Embryonic facial prominence (tissue), 1 donor: ENCODE results near the gene STARD8.

ENCODE experiments used
- DNase-seq: peaks from one replicate; pipeline ENCODE4 v3.0.0-alpha.2; 2016; ENCODE audit errors: extremely low spot score

The STARD8 gene

GRCh38 chrX:68690936-68691501 lies 43.6 kb downstream of the STARD8 start:
- DNase-seq = no peak

GRCh38 chrX:68691921-68692320 lies 44.5 kb downstream of the STARD8 start:
- DNase-seq = no peak

- DNase-seq = no peak
Observed at GRCh38 chrX:68692651-68693050, 45.2 kb downstream of the STARD8 start.

- DNase-seq = no peak
Observed at GRCh38 chrX:68693481-68694434, 46.3 kb downstream of the STARD8 start.

GRCh38 chrX:68694435-68695205 lies 47.2 kb downstream of the STARD8 start:
- DNase-seq = no peak

- no peak for DNase-seq
Observed at GRCh38 chrX:68695206-68695845, 47.9 kb downstream of the STARD8 start.

GRCh38 chrX:68696267-68696990 lies 49.0 kb downstream of the STARD8 start:
- no peak for DNase-seq

- DNase-seq = no peak
Observed at GRCh38 chrX:68697036-68697435, 49.6 kb downstream of the STARD8 start.

GRCh38 chrX:68697465-68698125 lies 50.1 kb downstream of the STARD8 start:
- no peak for DNase-seq

GRCh38 chrX:68698942-68699341 lies 51.5 kb downstream of the STARD8 start:
- DNase-seq = no peak

GRCh38 chrX:68699960-68700746 lies 52.7 kb downstream of the STARD8 start:
- DNase-seq = no peak

- no peak for DNase-seq
Observed at GRCh38 chrX:68703369-68703768, 55.9 kb downstream of the STARD8 start.

GRCh38 chrX:68703846-68704245 lies 56.4 kb downstream of the STARD8 start:
- no peak for DNase-seq

- no peak for DNase-seq
Observed at GRCh38 chrX:68705986-68706385, 58.5 kb downstream of the STARD8 start.

GRCh38 chrX:68708503-68709290 lies 61.2 kb downstream of the STARD8 start:
- no peak for DNase-seq

GRCh38 chrX:68710870-68711576 lies 63.6 kb downstream of the STARD8 start:
- DNase-seq = no peak

GRCh38 chrX:68711845-68712244 lies 64.4 kb downstream of the STARD8 start:
- no peak for DNase-seq

GRCh38 chrX:68714856-68715255 lies 67.4 kb downstream of the STARD8 start:
- DNase-seq = no peak
